Smooth muscle cell (in vitro differentiated cells): Measurements from ENCODE around the gene AOPEP. TPM values are rescaled to one million over a fixed set of nuclear protein-coding genes. Genes with fewer than 3 reads are reported as not detected.
"Not testable (repeated sequence)": the region's sequence is repeated elsewhere in the genome, so short reads cannot be mapped to it uniquely, and the experiment has no call there.

Experiments
- DNase-seq: peaks from one replicate; lab custom pipeline; 2025; ENCODE audit not compliant: unreplicated experiment; lab: John Stamatoyannopoulos, UW
- H2AFZ ChIP-seq: fragments of 200-600 bp; sonication (generic); 2 replicates; pipeline ENCODE4 v1.6.0; 2016; ENCODE audit warnings: antibody characterized with exemption, low read depth, mild to moderate bottlenecking
- H3F3A ChIP-seq: fragments of 200-600 bp; sonication (generic); 2 replicates; pipeline ENCODE4 v1.6.0; 2017; ENCODE audit warnings: antibody characterized with exemption, low read depth
- H3K27ac ChIP-seq: fragments of 200-600 bp; sonication (generic); 2 replicates; pipeline ENCODE4 v1.5.1; 2016; ENCODE audit warnings: low read depth, mild to moderate bottlenecking
- H3K27me3 ChIP-seq: fragments of 200-600 bp; sonication (generic); 2 replicates; pipeline ENCODE4 v1.6.1; 2016; ENCODE audit warnings: low read depth, mild to moderate bottlenecking
- H3K36me3 ChIP-seq: fragments of 200-600 bp; sonication (generic); 2 replicates; pipeline ENCODE4 v1.5.1; 2016; ENCODE audit warnings: low read depth
- H3K4me1 ChIP-seq: fragments of 200-600 bp; sonication (generic); 2 replicates; pipeline ENCODE4 v1.5.1; 2016; ENCODE audit warnings: low read depth
- H3K4me2 ChIP-seq: fragments of 200-600 bp; sonication (generic); 2 replicates; pipeline ENCODE4 v1.6.0; 2016; ENCODE audit warnings: mild to moderate bottlenecking
- H3K4me3 ChIP-seq: fragments of 200-600 bp; sonication (generic); 2 replicates; pipeline ENCODE4 v1.5.1; 2016; ENCODE audit warnings: mild to moderate bottlenecking
- H3K79me2 ChIP-seq: fragments of 200-600 bp; sonication (generic); 2 replicates; pipeline ENCODE4 v1.6.0; 2016; ENCODE audit warnings: low read depth, mild to moderate bottlenecking
- H3K9ac ChIP-seq: fragments of 200-600 bp; sonication (generic); 2 replicates; pipeline ENCODE4 v1.6.0; 2016; ENCODE audit warnings: low read depth
- H3K9me3 ChIP-seq: fragments of 200-600 bp; sonication (generic); replicated peaks from 2 replicates; pipeline ENCODE4 v1.5.1; 2016; ENCODE audit warnings: low read depth
- H4K20me1 ChIP-seq: fragments of 200-600 bp; sonication (generic); 2 replicates; pipeline ENCODE4 v1.6.0; 2016; ENCODE audit warnings: low read depth
- CTCF ChIP-seq: fragments of 200-600 bp; sonication (generic); IDR thresholded peaks from 2 replicates; pipeline ENCODE4 v1.5.1; 2017; ENCODE audit warnings: borderline replicate concordance, mild to moderate bottlenecking, antibody characterized with exemption; ENCODE audit not compliant: insufficient read depth, poor library complexity, severe bottlenecking
- WGBS: methylation state at CpG from one replicate; pipeline ENCODE4 v1.1.7; 2016; ENCODE audit warnings: low lambda C conversion rate; 5-methylcytosine and 5-hydroxymethylcytosine counted together
- polyA plus RNA-seq: library from polyadenylated mRNA; unstranded; fragments of >200 nt; fragmentation: Nextera tagmentation; extraction: Ambion mirVana; gene quantifications from 2 replicates; pipeline ENCODE4 v1.2.1, GENCODE V29; 2016
- total RNA-seq: library from RNA; depleted of rRNA; stranded (reverse); fragments of >200 nt; gene quantifications from 2 replicates; pipeline ENCODE4 v1.2.3, GENCODE V29; 2014

Gene AOPEP
- total and polyA plus RNA-seq, 2 experiments from 2014 or later: 52.7 to 94.9 TPM

- no peak for DNase-seq
- Histone ChIP-seq H3K4me1 (peaks cover 46% of the 10 kb centered on the region), H4K20me1 (no peaks in the 10 kb centered on the region), H3F3A (peaks cover 15% of the 10 kb centered on the region), H3K4me3 (peak overlapping the region; percentile 13), H2AFZ (no peak overlapping the region), H3K4me2 (peak overlapping the region; percentile 41), H3K27me3 (no peaks in the 10 kb centered on the region), H3K79me2 (peaks cover 45% of the 10 kb centered on the region), H3K9me3 (peaks cover 6% of the 10 kb centered on the region), H3K9ac (peak overlapping the region; percentile 33), H3K36me3 (no peaks in the 10 kb centered on the region), H3K27ac (peak overlapping the region; percentile 78)
- TF ChIP-seq CTCF: no peak
- WGBS: 24% methylated on average over 8 of the region's 8 CpGs
Measured at GRCh38 chr9:94827584-94828304, 101.2 kb downstream of the AOPEP start.

GRCh38 chr9:94829380-94830070 is 103.0 kb downstream of the AOPEP start:
- Histone ChIP-seq H3K27me3 (no peaks in the 10 kb centered on the region), H3F3A (peaks cover 15% of the 10 kb centered on the region), H3K4me2 (no peak overlapping the region), H3K4me3 (no peak overlapping the region), H3K27ac (peak overlapping the region; percentile 78), H4K20me1 (no peaks in the 10 kb centered on the region), H3K79me2 (peaks cover 54% of the 10 kb centered on the region), H3K4me1 (peaks cover 37% of the 10 kb centered on the region), H3K36me3 (no peaks in the 10 kb centered on the region), H3K9ac (no peak overlapping the region), H3K9me3 (peaks cover 6% of the 10 kb centered on the region), H2AFZ (no peak overlapping the region)
- WGBS: 98% methylated on average over 4 of the region's 4 CpGs
- DNase-seq: no peak
- TF ChIP-seq CTCF: no peak

- 60% methylated on average over 3 of the region's 3 CpGs for WGBS
- DNase-seq: not testable (repeated sequence)
- H3F3A ChIP-seq: peaks cover 15% of the 10 kb centered on the region
Measured at GRCh38 chr9:94830071-94830604, 103.6 kb downstream of the AOPEP start.

GRCh38 chr9:94833802-94834201 is 107.3 kb downstream of the AOPEP start:
- no peak for DNase-seq
- Histone ChIP-seq H4K20me1 (no peaks in the 10 kb centered on the region), H3K4me2 (no peak overlapping the region), H3K27me3 (no peaks in the 10 kb centered on the region), H3K36me3 (peaks cover 9% of the 10 kb centered on the region), H3K4me3 (no peak overlapping the region), H3K4me1 (no peaks in the 10 kb centered on the region), H2AFZ (no peak overlapping the region), H3K79me2 (peaks cover 56% of the 10 kb centered on the region), H3F3A (peaks cover 10% of the 10 kb centered on the region), H3K9ac (no peak overlapping the region), H3K27ac (peak overlapping the region; percentile 15), H3K9me3 (peaks cover 6% of the 10 kb centered on the region)
- WGBS: 93% methylated on average over 4 of the region's 4 CpGs
- TF ChIP-seq CTCF: no peak

More at GRCh38 chr9:94830071-94830604, 103.6 kb downstream of the AOPEP start:
- not testable (repeated sequence) for H3K27me3 ChIP-seq, H3K36me3 ChIP-seq, H3K27ac ChIP-seq, H3K4me3 ChIP-seq, H4K20me1 ChIP-seq, H3K9ac ChIP-seq, H2AFZ ChIP-seq, H3K9me3 ChIP-seq, H3K4me2 ChIP-seq
- Histone ChIP-seq H3K79me2 (peaks cover 51% of the 10 kb centered on the region), H3K4me1 (peaks cover 30% of the 10 kb centered on the region)
